ENCODE results near the gene GCGR. TPM values are rescaled to one million over a fixed set of nuclear protein-coding genes. Genes with fewer than 3 reads are reported as not detected.

Gene GCGR
- total and polyA plus RNA-seq, 10 of the 15 experiments (the other 5 are each of a cell fraction or from before 2014, with no cell fraction given): not detected

GRCh38 chr17:81808778-81809555 lies 5.0 kb downstream of the GCGR start:
- in situ Hi-C loops (cut with MboI): no loop called here
- no peak overlapping the region for H2AFZ ChIP-seq (ENCODE audit: control insufficient read depth, low read depth, low read length)
- H3K4me1 ChIP-seq (ENCODE audit: control insufficient read depth, insufficient read depth, low read length): no peaks in the 10 kb centered on the region
- DNase-seq (ENCODE audit: low read depth, low spot score): no peak
- no peak overlapping the region for H3K4me3 ChIP-seq
- ChIA-PET SMC1A (ENCODE audit: uncharacterized antibody, unreplicated experiment) (no interaction called here), POLR2A (no interaction called here), CTCF (no interaction called here), RAD21 (ENCODE audit: unreplicated experiment) (interaction anchor here (1.1 kb wide), 1 partner anchor 75 kb away, joined by 3 read pairs; no protein-coding TSS in a partner anchor)
- TF ChIP-seq RAD21 (IDR thresholded peaks at IDR 0.05; ENCODE audit: insufficient read depth, low read depth, low read length) (peak; percentile 15; the same call in 1 of the 2 replicates), CHD2 (IDR thresholded peaks at IDR 0.05; ENCODE audit: borderline replicate concordance, low read depth, low read length) (no peak), SIX5 (IDR thresholded peaks at IDR 0.05; ENCODE audit: low read depth, low read length, severe bottlenecking) (no peak)
- TF ChIP-seq, protein P1, sequence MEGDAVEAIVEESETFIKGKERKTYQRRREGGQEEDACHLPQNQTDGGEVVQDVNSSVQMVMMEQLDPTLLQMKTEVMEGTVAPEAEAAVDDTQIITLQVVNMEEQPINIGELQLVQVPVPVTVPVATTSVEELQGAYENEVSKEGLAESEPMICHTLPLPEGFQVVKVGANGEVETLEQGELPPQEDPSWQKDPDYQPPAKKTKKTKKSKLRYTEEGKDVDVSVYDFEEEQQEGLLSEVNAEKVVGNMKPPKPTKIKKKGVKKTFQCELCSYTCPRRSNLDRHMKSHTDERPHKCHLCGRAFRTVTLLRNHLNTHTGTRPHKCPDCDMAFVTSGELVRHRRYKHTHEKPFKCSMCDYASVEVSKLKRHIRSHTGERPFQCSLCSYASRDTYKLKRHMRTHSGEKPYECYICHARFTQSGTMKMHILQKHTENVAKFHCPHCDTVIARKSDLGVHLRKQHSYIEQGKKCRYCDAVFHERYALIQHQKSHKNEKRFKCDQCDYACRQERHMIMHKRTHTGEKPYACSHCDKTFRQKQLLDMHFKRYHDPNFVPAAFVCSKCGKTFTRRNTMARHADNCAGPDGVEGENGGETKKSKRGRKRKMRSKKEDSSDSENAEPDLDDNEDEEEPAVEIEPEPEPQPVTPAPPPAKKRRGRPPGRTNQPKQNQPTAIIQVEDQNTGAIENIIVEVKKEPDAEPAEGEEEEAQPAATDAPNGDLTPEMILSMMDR (IDR thresholded peaks at IDR 0.05 in 2 of 3, conservative IDR thresholded peaks at IDR 0.05 in 1 of 3; ENCODE audit: control insufficient read depth in 2 of 3, extremely low read depth in 1 of 3, insufficient read depth in 1 of 3, low read depth in 3 of 3, low read length in 3 of 3): peak in 2 of 3 experiments; percentile 15 to 28; a peak in 3 of 6 replicates
- WGBS (ENCODE audit: insufficient coverage, insufficient replicate concordance, low lambda C conversion rate, missing lambda C conversion rate): 37% methylated on average over 20 of the region's 20 CpGs
- H3K27me3 ChIP-seq (replicated peaks in 1 of 2; ENCODE audit: control insufficient read depth in 2 of 2, insufficient read depth in 2 of 2, low read length in 1 of 2): no peaks in the 10 kb centered on the region
- no peak for FAIRE-seq
- no peak overlapping the region for H3K9ac ChIP-seq (ENCODE audit: control insufficient read depth, insufficient read depth, low read length)
- no peaks in the 10 kb centered on the region for H3K36me3 ChIP-seq (ENCODE audit: control insufficient read depth in 2 of 2, insufficient read depth in 2 of 2, low read length in 1 of 2)
- H3K4me2 ChIP-seq (ENCODE audit: control insufficient read depth, insufficient read depth): no peak overlapping the region
- intact Hi-C loops (cut with micrococcal nuclease; ENCODE audit: unreplicated experiment): no loop called here
- no TSS peak for BruUV-seq (replicated peaks)
- no peaks in the 10 kb centered on the region for H3K79me2 ChIP-seq (ENCODE audit: control insufficient read depth, insufficient read depth, low read length)
- ATAC-seq: peak; percentile 72
- H4K20me1 ChIP-seq (ENCODE audit: control insufficient read depth, insufficient read depth): no peaks in the 10 kb centered on the region
- no peak overlapping the region for H3K27ac ChIP-seq (ENCODE audit: control insufficient read depth, insufficient read depth)
- H3K9me3 ChIP-seq (replicated peaks; ENCODE audit: control insufficient read depth, insufficient read depth, low read length): no peaks in the 10 kb centered on the region
